AML-193 (cell line): ENCODE results near the gene SLC8A3.

Experiments used
- DNase-seq, 2 experiments: peaks; one replicate each; lab custom pipeline; 2025; lab: John Stamatoyannopoulos, UW

SLC8A3 gene

DNA sequence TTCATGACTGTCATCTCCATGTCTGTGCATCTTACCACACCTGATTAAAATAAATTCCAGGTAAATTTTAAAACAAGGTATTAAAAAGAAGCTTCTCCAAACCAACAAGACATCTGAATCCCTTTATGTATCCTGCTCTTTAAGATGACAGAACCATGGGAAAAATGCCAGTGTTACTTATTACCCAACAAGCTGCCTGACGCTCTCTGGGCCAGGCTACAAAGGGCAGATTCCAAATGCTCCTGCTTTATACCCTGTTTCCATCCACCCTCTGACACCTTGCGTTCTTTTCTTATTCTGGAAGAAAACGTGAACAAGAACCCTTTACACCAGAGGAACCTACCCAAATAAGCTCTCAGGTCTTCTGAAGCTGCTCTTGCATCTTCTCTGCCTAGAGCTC is 70.7 kb downstream of the SLC8A3 start:
- DNase-seq: no peak

- no peak for DNase-seq
These were observed 72.5 kb downstream of the SLC8A3 start for GRCh38 chr14:70116278-70116677.

GRCh38 chr14:70114621-70115156 is 74.1 kb downstream of the SLC8A3 start:
- DNase-seq: no peak

GRCh38 chr14:70113211-70113610 is 75.5 kb downstream of the SLC8A3 start:
- no peak for DNase-seq

DNA sequence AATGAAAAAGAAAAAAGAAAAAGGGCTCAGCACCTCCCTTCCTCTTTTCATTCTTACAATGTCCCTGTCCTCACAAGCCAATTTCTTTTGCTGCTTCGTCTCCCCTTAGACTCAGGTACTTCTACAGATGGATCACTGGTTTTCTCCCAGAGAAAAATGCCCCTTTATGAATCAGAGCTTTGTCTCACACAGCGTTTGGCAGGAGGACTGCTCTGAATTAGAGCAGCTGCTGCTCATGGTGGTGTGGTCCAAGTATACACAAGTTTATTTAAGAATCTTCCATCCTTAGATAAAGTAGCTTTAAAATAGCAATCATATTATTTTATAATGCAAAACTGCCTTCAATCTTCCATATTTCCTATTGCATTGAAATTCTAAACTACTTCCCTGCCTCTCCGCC is 80.3 kb downstream of the SLC8A3 start:
- DNase-seq: no peak

DNA sequence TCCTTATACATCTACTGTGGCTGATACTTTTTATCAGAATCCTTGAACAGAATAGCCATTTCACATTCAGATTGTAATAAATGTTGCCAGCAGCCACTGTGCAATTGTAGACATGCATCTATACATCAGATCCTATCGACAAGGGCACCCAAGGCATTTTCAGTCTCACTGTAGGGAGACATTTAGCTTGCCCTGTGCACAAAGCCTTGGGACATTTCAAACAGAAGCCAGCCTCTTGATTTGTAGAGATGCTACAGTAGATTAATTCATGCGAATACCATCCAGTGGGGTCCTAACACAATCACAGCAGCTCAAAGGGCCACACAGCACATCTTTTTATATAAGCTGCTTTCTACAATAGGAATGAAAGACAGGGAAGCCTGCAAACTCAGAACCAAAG is 81.4 kb downstream of the SLC8A3 start:
- no peak for DNase-seq

GRCh38 chr14:70100071-70100470 is 88.7 kb downstream of the SLC8A3 start:
- DNase-seq: no peak

DNA sequence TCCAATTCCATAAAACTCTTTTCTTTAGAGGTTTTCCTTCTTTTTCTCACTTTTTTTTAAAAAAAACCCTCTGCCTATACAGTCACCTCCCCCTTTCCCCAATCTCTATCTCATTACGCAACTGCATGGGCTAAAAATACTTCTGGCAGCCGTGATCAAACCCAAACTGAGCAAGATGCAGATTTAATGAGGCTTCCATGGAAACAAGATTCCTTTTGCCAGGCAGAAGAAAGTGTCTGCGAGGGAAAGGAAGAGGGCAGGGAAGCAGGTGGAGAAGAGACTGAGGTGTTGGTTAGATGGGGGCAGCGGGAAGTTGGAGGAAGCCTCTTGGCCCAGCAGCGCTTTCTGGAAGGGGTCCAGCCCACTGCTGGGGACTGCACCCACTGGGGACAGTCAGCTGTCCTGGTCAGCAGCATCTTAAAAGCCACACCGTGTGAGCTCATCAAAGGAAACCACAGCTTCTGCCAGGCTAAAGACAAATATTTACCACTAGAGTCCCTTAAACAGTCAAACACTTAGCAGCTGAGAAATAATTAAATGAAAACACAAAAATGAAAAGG is 90.4 kb downstream of the SLC8A3 start:
- DNase-seq: no peak

DNA sequence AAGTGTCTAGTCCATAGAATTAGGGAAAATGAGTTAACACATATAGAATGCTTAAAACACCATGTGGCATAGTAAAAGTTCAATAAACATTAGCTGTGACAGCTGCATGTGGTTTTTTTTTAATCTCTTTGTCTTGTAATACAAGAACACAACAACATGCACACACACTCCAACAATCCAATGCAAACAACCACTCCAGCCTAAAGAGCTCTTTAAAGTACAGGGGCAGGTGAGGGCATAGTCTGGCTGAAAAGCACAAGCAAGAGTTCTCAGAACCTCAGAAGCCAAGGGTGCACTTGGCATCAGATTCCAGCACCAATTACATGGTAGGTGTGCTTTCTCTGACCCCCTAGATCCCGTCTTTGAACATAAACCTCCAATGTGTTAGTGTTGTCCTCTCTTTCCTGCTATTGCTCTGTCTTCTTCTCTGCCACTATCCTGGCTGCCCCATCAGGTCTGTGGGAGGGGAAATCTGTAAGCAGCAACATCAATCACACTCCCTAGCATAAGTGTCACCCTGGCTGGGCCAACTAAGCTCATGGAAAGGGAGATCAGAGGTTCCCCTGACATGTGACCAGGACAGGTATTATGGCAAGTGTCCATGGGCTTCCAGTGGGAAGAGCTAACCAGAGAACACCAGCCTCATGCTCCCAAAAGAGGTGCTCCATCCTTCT is 91.0 kb downstream of the SLC8A3 start:
- DNase-seq: no peak

GRCh38 chr14:70096866-70097265 is 91.9 kb downstream of the SLC8A3 start:
- no peak for DNase-seq

- DNase-seq: no peak
These were observed 94.1 kb downstream of the SLC8A3 start for GRCh38 chr14:70094631-70095030.

GRCh38 chr14:70094106-70094505 is 94.6 kb downstream of the SLC8A3 start:
- no peak for DNase-seq

DNA sequence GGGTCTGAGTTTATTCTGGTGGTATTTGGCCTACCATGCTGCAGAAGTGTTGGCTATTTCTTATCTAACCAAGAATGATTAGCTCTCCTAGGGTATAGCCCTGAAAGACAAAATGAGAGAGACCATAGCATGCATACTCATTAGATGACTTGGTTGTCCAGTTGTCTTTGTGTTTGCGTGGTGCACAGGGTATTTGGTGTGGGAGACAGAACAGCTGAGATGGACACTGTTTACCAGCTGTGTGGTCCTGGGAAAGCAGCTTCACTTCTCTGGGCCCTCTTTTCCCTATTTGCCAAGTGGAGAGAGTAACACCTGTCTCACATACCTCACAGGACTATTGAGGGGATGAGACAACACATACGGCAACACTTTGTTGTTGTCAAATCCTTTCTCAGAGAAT is 95.6 kb downstream of the SLC8A3 start:
- no peak for DNase-seq

DNA sequence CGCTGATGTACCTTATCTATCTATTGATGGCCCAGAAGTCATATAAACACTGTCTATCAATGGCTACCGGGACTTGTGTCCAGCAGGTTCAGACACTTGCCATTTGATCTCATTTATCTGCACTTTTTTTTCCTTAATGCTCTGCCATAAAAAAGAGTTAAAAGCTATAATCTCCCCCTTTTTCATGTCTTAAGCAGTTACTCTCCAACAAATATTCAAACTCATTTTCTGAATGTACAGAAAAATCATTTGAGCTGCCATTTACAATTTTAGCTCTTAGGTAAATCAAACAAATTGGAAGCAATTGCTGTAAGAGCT is 101.4 kb downstream of the SLC8A3 start:
- DNase-seq: no peak

GRCh38 chr14:70086685-70087379 is 101.9 kb downstream of the SLC8A3 start:
- peak; percentile 37 to 42 for DNase-seq

GRCh38 chr14:70084226-70084625 is 104.5 kb downstream of the SLC8A3 start:
- no peak for DNase-seq

DNA sequence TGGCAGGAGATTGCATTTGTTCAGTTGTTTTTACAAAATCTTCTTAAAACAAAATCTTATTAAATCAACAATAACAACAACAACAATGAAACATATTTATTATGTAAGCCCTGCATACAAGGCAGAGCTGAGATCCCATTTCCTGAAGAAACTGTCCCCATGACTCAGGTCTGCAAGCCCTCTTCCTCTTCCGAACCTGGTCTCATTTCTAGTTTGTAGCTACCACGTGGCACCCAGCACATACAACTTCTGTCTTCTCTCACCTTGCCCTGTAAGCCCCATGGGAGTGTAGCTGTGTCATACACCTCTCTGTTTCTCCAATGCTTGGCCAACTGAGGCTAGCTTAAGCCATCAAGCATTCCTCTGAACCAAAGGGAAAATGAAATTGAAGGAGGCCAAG is 106.4 kb downstream of the SLC8A3 start:
- DNase-seq: no peak

- DNase-seq: no peak
These were observed 108.7 kb downstream of the SLC8A3 start for GRCh38 chr14:70080076-70080475.

DNA sequence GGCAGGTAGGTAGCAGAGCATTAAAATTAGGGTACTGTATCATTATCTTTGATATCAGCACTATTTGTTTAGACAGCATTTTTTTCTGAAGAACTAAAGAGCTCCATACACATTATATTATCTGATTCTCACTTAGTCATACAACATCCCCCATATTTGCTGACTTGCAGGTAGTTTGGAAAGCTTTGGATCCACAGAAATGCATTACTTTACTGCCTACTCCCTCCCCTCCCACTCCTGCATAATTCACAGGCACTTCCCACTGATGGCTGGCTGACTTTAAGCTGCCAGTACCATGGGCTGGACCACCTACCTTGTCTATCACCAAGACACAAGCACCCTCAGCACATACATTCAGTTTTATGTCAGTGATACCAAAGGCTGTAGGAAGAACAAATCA is 110.4 kb downstream of the SLC8A3 start:
- DNase-seq: no peak

DNA sequence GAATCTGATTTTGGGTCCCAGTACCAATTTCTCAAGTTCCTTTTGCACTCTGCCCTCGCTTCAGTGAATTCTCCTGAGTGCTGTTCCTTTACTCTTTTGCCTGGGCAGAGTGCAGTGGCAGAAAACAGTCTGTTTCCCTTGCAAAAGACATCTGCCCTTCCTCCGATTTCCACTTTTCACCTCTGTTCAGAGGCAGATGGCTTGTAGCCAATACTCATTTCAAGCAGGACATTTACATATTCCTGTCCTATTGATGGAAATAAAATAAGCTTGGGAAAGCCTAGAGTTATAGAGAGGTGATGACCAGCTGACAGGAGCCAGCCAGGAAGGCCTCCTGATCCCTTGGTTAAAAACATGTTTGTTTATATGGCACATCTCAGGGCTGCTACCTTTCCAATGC is 111.0 kb downstream of the SLC8A3 start:
- DNase-seq: no peak

DNA sequence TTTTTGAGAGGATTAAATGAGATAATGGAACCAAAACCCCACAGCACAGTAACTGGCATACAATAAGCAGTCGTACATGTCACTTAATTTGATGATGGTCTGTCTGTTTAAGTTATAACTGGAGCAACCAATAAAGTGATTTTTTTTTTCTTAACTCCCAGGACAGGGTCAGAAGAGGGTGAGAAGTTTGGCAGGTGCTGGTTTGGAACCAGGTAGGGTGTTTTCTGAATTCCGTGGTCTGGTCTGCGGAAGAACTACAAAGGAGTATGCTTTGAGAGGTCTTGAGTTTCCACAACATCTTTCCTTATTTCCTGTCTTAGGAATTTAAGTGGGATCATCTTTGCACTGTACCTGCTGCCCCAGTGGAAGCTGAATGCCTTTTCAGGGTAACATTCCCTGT is 111.7 kb downstream of the SLC8A3 start:
- no peak for DNase-seq

DNA sequence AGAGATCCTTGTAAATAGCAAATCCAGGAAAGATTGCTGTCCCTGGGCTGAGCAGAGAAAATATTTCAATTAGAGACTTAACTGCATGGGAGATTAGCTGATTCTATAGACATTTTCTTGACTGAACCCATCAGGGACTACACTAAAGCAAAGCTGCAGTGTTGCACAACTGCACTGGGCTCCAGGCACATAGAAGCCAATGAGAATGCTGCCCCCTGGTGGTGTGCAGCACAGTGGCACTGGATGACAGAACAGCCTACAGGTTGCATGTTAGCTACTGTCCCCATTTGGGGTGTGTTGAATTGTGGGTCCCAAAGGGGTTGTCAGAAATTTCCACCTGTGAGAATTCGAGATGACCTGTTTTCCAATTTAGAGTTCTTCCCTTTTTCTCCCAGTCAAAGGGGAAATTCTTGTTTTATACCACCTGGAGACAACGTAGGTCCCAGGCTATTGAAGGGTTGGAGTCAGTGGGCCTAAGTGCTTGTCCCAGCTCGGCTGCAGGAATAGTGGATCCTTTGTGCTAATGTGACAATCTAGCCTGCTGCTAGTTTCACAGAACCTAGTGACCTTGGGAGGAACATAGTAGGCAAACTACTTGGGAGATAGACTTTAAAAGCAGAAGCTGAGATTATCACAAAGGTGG is 114.7 kb downstream of the SLC8A3 start:
- DNase-seq: peak; percentile 37 to 38

GRCh38 chr14:70069186-70069585 is 119.6 kb downstream of the SLC8A3 start:
- DNase-seq: no peak
